Inflammatory macrophage treated with lipopolysaccharide for 4 hours (primary cell): ENCODE data around the gene PHLDA3.
"Not testable (repeated sequence)": the region's sequence is repeated elsewhere in the genome, so short reads cannot be mapped to it uniquely, and the experiment has no call there.

Experiments used
- DNase-seq: peaks from one replicate; pipeline ENCODE4 v3.0.0-alpha.2; 2020

Gene PHLDA3

DNA sequence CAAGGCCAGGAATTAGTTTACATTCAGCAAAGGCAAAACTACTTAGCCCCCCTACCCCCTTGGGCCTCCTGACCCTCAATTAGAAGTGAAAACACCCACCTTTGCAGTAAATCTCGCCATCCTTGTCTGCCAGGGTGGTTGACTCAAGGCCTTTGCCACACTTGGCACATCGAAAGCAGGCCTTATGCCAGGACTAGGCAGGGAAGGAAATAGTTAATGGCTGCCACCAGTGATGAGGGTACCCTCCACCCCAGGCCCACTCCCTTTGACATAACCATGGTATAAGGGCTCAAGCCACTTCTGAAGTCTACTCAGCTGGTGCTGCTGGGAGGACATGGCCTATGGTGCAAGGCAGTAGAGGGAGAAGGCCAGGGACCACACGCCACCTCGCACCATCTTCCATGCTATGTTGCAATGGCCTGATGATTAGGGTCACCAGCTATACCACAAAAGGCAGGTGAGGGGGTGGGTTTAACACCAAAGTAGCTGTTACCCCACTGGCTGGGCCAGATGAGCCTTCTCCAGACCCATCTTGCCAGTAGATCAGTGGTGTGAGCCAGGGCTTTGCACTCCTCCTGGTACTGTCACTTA, 16.3 kb upstream of the PHLDA3 start:
- DNase-seq = no peak

DNA sequence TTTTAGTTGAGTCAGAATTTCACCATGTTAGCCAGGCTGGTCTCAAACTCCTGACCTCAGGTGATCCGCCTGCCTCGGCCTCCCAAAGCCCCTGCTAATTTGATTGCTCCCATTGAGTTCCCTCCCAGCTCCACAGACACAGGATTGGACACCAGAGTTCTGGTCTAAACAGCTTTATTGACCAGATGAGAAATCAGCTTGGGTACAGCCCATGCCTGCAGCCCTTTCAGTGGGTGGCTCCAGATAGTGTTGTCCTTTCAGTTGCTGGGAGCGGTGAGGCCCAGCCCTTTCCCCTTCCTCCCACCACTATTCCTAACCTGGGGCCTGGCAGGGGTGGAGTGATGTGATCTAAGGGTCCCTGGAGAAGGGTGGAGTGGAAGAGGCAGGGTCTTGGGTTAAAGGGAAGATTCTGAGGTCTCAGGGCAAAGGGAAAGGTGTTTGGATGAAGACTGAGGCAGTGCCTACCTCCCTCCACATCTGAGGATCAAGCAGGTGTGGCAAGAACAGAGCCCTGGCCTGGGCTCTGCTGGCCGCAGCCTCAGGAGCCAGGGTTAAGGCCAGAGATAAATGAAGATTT, 14.5 kb upstream of the PHLDA3 start:
- DNase-seq = no peak

DNA sequence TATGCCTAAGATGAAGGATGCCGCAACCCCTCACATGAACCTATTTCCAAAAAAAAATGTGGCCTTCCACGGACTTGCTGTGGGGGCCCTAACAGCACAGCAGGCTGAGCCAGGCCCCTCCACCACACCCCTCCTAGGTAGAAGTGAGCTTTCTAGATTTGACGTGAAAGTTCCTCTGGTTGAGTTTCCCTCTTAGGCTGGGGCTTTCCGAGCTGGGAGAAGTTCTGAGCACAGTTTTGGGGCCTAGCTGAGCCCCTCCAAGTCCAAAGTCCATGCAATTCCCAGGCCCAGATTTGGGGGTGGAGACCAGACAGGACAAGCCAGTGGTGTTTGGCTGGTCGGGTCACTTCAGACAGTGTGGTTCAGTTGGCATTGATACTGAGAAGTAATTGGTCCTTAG, 13.8 kb upstream of the PHLDA3 start:
- DNase-seq = no peak

DNA sequence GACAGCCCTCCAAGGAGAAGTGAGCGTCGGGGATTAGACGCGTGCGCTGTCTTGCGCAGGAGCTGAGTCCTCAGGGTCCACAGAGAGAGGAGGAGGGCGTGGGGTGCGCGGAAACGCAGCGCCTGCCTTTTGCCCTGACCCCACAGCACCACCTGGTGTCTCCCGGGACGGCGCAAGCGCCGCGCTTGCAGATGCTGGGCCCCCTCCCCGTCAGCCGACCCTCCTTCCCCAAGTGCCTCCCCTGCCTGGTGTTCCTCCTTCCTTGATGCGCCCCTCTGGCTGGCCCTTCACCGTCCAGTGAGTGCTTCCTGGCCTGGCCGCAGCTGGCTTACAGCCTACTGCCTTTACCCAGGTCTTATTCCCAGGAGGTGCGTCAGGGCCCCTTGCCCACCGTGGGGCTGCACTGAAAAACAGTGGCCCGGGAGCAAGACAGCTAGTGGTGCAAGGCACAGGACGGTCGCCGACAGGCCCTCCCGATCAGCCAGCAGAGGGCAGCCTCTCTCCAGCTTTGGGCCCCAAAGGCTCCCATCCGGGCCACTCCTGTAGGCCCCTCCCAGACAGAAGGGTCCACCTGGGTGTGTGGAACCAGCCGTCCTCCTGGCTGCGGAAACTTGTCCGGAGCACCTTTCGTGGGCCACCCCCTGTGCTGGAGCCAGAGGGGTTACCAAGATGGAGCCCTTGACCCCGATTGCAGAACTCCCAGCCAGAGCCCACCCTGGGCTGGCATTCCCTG, 12.9 kb upstream of the PHLDA3 start:
- DNase-seq = peak; percentile 74

DNA sequence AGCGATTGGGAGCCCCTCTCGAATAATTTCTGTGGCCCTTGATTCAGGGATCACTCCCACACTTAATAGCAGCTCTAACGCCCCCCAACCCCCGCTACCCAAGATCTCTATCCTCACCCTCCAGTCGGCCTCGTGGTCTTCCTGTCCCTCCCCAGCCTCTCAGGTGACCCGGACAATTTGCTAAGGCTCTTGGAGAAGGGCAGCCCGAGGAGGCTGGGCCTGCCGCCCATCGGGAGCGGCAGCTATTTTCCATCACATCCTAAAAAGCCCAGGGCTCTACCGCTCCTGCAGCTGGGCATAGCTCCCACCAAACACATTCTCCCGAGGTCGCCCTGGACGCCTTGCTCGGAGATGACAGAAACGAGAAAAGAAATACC, 12.0 kb upstream of the PHLDA3 start:
- no peak for DNase-seq

DNA sequence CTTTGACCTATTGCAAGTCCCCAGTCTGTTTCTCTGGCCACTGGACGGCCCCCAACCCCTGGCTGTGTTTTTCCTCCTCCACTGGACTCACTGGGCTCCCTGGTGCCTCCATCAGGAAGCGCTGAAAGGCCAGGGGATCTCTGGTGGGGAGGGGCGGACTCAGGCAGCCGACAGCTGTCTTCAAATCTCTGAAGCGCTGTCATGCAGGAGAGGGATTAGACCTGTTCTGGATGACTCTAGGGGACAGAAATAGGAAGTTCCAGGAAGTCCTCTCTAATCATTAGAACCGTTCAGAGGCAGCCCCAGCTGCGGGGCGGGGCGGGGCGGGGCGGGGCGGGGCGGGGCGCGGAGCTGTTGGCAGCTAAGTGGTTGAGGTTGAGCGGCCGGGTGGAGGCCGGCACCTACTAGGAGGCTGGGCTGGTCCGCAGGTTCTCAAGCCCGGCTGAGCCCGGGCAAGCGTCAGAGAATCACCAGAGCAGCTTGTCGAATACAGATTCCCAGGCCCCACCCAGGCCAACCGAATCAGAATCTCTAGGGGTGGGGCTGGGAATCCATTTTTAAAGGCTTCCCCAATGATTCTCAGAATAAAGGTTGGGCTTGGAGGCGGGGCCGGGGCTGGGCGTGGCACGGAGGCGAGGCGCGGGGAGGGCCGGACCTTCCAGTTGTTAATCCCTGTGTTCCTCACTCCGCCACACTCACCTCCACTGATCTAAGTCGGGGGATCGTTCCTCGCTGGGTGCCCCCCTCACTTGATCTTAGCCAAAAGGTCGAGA, 11.4 kb upstream of the PHLDA3 start:
- DNase-seq = peak; percentile 94

DNA sequence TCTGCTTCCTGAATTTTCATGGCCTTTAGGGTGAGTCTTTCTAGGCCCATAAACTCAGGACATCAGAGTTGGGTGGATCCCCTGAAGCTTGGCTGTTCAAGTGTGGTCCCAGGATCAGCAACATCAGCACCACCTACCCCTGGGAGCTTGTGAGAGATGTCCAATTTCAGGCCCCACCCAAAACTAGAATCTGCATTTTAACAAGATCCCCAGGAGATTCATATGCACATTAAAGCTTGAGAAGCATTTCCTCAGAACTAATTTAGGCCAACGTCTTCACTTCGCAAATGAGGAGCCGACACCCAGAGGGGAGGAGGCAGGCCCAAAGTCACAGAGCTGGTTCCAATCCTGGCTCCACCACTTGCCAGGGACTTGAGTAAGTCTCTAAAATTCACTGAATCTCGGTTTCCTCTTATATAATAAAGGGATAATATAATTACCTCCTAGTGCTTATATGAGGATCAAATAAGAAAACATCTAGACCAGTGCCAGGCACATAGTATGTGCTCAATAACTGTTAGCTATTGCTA, 10.3 kb upstream of the PHLDA3 start:
- no peak for DNase-seq

DNA sequence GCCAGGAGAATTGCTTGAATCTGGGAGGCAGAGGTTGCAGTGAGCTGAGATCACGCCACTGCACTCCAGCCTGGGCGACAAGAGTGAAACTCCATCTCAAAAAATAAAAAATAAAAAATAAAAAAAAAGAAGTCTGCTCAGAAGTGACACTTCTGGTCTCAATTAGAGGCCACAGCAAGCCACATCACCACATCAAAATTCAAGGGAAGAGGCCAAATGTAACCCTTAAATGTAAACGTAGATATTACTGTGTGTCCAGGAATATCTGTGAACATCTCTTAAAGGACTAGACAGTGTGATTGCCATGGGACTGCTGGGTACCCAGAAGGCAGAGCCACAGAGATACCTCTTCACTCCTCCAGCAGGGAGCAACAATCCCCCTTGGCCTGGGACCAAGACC, 9.7 kb upstream of the PHLDA3 start:
- DNase-seq = not testable (repeated sequence)

DNA sequence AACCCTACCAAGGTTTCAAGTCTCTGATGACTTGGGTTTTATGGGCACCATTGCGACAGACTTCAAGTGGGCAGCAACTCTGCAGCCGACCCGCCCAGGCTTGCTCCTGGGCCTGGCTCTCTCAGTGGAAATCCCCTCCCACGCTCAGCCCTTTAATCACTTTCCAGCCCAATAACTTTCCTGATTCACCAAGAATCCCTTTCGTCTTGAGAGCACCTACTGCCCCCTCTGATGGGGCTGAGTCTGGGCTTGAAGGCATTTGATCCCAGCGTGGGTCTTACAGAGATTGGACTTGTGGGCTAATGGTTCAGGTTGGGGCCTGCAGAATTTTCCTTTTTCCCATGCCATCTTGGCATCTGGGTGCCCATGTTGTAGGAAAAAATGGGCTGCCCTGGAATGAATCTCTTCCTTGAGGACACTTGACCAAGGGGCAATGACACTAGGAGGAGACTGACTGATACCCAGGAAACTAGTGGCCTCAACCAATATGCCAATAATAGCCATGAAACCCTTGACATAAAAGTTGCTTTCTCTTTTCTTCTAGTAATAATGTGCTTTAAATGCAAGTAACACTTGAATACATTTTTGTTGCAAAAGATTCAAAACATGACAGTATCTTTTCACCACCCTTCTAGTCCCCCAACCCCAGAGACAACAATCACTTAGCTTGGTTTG, 7.8 kb upstream of the PHLDA3 start:
- peak; percentile 93 for DNase-seq

DNA sequence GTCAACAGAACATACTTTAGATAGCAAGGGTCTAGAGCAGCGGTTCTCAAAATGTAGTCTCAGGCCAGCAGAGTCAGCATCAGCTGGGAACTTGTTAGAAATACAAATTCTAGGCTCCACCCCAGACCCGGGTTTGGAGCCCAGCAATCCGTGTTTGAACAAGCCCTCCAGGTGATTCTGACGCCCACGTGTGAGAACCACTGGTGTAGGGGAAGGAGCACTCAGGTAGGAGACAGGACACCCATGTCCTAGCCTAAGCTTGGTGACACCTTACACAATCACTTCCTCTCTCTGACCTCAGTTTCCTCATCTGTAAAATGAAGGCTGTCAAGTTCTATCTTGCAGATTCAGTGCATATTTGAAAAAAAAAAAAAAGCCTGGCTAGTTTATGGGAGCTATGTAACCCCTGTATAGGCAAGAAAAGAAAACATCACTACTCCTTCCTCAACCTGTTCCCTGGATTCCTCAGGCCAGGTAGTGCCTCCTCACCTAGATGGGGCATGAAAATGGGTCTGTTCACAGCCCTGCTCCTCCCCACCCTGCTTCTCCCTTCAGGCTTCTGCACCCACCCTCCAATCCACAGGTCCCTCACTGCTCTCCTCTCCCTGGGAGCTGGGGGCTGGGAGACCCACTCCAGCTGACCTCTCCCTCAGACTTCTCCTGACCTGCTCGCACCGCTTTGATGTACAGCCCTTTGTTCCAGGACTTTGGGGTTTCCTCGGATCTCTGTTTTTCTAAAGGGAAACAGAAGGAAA, 7.1 kb upstream of the PHLDA3 start:
- peak; percentile 24 for DNase-seq

DNA sequence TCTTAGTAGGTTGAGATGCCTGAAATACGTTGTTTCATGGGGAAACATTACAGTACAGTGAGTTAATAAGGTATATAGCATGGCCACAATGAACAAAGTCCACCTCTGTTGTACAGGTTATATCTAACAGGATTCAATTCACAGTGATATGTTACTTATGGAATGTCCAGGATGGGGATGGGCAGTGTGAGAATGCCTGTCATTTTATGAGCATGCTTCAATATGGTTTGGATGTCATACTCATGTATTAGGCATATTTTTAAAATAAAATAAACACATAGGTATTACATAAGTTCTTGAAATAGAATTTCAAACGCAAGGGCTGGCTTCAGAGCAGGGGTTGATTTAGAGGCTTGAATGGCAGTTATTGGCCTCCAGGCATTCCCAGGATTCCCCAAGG, 6.1 kb upstream of the PHLDA3 start:
- no peak for DNase-seq

DNA sequence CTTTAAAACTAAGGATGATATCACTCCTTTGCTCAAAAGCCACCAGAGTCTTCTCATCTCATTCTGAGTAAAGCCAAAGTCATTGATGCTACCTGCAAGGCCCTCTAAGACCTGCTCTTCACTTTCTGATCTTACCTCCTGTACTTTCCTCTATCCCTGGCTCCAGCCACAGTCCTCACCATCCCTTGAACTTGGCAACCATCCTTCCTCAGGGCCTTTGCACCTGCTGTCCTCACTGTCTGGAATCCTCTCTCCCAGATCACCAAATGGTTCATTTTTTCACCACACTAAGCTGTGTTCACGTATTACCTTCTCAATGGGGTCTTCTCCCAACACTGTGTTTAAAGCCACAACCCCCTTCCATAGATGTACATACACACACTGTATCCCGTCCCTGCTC, 4.3 kb upstream of the PHLDA3 start:
- no peak for DNase-seq

DNA sequence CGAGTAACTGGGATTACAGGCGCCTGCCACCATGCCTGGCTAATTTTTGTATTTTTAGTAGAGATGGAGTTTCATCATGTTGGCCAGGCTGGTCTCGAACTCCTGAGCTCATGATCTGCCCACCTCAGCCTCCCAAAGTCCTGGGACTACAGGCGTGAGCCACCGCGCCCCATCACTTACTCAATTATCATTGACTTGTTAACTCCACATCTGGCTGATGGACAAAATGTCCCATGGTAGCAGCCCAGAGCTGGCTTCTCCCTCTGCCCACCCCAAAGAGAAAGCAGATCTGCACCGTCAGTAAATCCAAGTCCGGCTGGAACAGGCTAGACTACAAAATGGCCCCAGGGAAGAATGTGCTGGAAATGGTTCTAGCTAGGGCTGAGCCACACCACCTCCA, 3.3 kb upstream of the PHLDA3 start:
- DNase-seq = not testable (repeated sequence)

DNA sequence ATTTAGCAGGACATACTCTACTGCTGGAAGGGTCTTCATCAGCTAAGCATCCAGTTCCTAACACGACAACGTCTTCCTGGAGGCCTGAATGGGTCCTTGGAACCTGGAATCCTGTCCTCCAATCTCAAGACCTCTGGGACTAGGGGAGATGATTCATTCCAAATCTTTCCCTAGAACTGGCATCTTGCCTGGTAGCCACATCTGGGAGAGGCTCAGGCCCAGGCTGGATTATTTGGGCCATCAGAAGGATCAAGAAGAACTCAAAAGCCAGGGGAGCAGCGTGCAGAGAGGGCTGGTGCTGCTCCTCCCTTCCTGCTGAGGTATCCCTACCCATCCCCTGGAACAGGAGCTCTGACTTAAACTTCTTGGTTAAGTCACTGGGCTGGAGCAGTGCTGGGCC, 2.8 kb upstream of the PHLDA3 start:
- DNase-seq = no peak

DNA sequence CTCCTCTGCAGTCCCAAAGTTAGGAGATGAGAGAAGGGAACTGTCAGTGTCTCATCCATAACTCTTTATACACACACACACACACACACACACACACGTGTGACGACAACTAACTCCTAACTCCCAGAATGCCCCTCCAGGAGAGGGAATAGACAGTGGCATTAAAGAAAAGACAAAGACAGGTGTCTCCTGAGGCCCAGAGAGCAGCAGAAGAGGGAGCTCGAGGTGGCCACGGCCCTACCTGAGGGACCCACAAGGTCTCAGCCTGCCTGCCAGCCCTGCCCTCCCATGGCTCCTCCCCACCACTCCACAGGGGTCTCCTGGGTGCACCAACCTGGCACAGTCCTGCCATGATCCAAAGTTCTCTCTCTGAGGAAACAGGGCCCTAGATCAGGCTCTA, 1.6 kb upstream of the PHLDA3 start:
- no peak for DNase-seq

DNA sequence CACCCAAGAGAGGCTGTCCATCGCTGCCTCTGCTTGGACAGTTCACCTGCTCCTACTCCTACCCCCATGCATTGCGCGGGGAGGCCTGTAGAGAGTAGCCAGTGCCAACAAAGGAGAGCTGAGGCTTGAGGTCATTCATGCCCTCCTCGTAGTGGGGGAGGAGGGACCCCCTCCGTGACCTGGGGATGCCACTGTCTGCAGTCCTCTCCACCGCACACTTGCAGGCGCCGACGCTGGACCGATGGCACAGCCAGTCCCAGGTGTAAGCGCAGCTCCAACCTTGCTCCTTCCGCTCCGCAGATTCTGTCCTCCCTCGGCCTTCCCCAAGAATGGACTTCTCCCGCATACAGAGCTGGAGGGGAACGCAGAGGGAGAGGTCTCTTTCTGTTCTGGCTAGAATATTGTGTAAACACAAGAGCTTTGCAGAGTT, 672 bp upstream of the PHLDA3 start:
- DNase-seq = no peak

DNA sequence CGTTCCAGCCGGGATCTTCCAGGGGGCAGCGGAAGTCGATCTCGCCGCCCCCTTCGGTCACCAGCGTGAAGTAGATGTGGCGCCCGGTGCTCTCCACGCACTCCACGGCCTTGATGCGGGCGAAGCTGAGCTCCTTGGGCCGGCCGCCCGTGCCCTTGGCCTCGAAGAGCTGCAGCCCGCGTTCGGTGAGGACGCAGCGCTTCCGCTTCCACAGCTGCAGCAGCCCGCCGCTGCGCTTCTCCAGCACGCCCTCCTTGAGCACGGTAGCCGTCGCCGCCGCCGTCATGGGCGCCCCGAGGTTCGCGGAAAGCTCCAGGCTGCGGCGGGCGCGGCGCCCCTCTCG, 516 bp downstream of the PHLDA3 start:
- peak; percentile 66 for DNase-seq

DNA sequence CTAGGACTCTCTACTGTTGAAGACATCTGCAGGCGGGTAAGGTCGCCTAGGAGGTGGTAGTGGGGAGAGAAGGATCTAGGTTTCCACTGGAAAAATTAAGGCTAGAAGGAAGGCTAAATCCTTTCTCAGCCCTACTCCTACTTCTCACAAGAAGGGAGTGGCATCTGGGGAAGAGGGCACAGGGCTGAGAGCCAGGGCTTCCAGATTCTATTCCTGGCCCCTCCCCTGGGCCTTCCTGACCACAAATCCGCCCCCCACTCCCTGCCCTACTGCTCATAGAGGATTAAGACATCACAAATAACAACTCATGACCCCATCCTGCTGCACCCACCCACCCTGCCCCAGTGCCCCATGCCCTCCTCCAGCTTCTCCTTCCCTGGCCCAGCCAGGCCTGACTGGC, 2.5 kb downstream of the PHLDA3 start:
- peak; percentile 69 for DNase-seq

DNA sequence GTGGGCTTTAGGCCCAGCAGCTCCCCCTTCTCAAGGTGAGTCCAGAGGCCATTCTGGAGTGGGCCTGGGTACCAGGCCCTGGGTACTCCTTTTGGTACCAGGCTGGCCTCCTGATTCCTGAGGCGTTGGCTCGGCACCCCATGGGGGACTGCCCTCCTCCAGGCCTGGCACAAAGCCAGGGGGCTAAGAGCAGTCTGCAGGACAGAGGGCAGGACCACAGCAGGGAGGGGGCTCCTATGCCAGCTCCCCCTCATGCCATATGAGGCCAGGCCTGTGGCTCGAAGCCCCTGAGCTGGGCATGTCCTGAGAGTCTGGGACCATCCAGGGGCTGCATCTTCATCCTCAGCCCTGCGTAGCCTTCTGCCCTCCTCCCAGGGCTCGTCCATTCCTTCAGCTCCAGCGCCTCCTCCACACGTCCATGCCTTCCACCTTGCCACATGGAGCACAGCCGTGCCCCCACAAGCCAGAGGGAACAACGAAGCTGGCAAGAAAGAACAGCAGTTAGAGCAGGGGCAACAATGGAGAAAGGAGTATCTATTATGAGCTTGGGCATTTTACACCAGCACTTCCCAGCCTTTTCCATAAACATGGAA, 3.2 kb downstream of the PHLDA3 start:
- DNase-seq = no peak

DNA sequence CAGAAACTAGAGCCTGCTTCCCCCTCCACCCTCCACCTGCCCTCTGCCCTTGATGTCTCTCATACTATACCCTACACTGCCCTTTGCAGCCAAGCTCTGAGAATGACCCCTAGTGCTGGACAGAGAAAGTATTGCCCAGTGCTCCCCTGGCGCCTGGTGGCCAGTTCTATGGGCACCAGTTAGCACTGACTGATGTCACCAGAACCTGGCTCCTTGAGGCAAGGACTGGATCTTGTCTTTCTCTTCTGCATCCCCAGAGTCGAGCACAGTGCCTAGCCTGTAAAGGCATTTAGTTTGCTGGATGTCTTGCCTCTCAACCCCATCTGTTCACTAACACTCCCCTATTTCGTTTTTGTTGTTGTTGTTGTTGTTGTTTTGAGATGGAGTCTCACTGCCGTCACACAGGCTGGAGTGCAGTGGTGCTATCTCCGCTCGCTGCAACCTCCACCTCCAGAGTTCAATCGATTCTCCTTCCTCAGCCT, 5.9 kb downstream of the PHLDA3 start:
- DNase-seq = no peak

DNA sequence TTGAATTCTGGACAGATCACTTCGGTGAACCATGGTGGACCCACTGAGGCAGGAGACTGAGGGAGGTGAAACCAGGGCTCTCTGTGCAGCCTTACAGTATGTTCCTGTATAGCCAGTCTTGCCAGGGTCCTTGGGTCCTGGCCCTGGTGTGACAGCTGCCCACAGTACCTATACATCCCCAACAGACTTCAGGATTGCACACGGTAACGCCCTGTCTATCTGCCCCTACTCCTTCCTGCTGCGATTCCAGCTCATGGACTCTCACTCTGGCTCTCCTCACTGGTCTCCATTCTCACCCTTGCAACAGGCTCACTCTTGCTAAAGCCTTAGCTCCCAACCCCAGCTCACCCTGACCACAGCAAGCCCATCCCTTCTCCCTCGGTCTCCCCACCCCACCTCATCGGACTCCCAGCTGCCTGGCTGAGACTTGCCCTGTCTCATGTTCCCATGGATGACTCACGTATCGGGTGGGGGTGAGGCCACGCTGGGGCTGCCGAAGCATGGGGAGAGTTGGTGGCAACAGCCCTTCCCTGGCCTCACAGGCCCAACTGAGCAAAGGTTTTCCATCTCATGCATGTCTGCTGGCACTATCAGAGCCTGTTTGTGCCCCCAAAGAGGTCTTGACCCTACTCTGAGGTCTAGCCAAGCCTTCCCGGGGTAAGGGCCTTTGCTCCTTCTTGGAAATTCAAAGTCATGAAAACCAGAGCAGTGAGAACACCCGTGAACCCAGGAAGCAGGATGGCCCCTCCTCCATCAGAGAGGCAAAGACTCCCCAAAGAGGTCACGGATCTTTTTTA, 7.1 kb downstream of the PHLDA3 start:
- DNase-seq = peak; percentile 88
